GM13976 (cell line): Measurements from ENCODE around the gene MPP7.

Source experiments
- DNase-seq: peaks from one replicate; pipeline ENCODE4 v3.0.0; 2012; ENCODE audit warnings: low spot score
- CTCF ChIP-seq: IDR thresholded peaks from 2 replicates; pipeline ENCODE4 v1.5.1; 2012; ENCODE audit warnings: borderline replicate concordance, mild to moderate bottlenecking; ENCODE audit not compliant: insufficient read depth; ENCODE audit errors: extremely low read depth, missing control alignments, control extremely low read depth
- in situ Hi-C: fragments of 300-500 bp; cut with MboI; formaldehyde crosslinking; loops from one replicate; pipeline ENCODE4 v1.12.0; 2022; ENCODE audit warnings: low sequenced_read_pairs, mixed read lengths, inconsistent platforms; ENCODE audit not compliant: unreplicated experiment

Gene MPP7

GRCh38 chr10:28331841-28332240 is 29.0 kb upstream of the MPP7 start:
- in situ Hi-C loops: no loop called here
- no peak for TF ChIP-seq CTCF
- no peak for DNase-seq

GRCh38 chr10:28331066-28331465 is 28.2 kb upstream of the MPP7 start:
- no peak for DNase-seq
- in situ Hi-C loops: no loop called here

GRCh38 chr10:28328346-28328745 is 25.5 kb upstream of the MPP7 start:
- no peak for TF ChIP-seq CTCF
- DNase-seq: no peak
- in situ Hi-C loops: no loop called here

More at GRCh38 chr10:28331066-28331465, 28.2 kb upstream of the MPP7 start:
- no peak for TF ChIP-seq CTCF

- TF ChIP-seq CTCF: no peak
- DNase-seq: no peak
- in situ Hi-C loops: no loop called here
These were observed 24.6 kb upstream of the MPP7 start for GRCh38 chr10:28327491-28327880.

- no peak for DNase-seq
- TF ChIP-seq CTCF: no peak
- in situ Hi-C loops: no loop called here
These were observed 23.9 kb upstream of the MPP7 start for GRCh38 chr10:28326516-28327490.

GRCh38 chr10:28320799-28321198 is 17.9 kb upstream of the MPP7 start:
- in situ Hi-C loops: no loop called here
- TF ChIP-seq CTCF: no peak
- no peak for DNase-seq
